HG03108 (cell line): ENCODE results near the gene ADGRG7.

Experiments
- ATAC-seq: cut with Tn5 transposase; IDR thresholded peaks from one replicate; pipeline ENCODE4 v1.9.1; 2021; ENCODE audit warnings: moderate library complexity; ENCODE audit not compliant: unreplicated experiment

ADGRG7 gene

GRCh38 chr3:100697172-100697571 is 87.8 kb downstream of the ADGRG7 start:
- ATAC-seq, result no peak

- no peak for ATAC-seq
These were observed 88.4 kb downstream of the ADGRG7 start for GRCh38 chr3:100697723-100698285.

- no peak for ATAC-seq
These were observed 89.3 kb downstream of the ADGRG7 start for GRCh38 chr3:100698736-100699135.

- no peak for ATAC-seq
These were observed 91.3 kb downstream of the ADGRG7 start for GRCh38 chr3:100700708-100701107.

GRCh38 chr3:100702082-100702979 is 92.9 kb downstream of the ADGRG7 start:
- no peak for ATAC-seq

GRCh38 chr3:100702980-100703345 is 93.6 kb downstream of the ADGRG7 start:
- no peak for ATAC-seq

GRCh38 chr3:100703865-100704264 is 94.5 kb downstream of the ADGRG7 start:
- ATAC-seq, result no peak

- no peak for ATAC-seq
These were observed 97.0 kb downstream of the ADGRG7 start for GRCh38 chr3:100706365-100706764.

GRCh38 chr3:100708644-100708988 is 99.2 kb downstream of the ADGRG7 start:
- ATAC-seq, result no peak

- peak; percentile 94 for ATAC-seq
These were observed 99.8 kb downstream of the ADGRG7 start, which contains the start of gene TFG for GRCh38 chr3:100708989-100709841. Gene TFG (plus strand): TSS chr3:100709494. CDS start chr3:100713686, 4,192 bp downstream.

- ATAC-seq, result no peak
These were observed 100.5 kb downstream of the ADGRG7 start for GRCh38 chr3:100709842-100710260.

GRCh38 chr3:100710261-100710968 is 101.0 kb downstream of the ADGRG7 start:
- ATAC-seq, result peak; percentile 26

- no peak for ATAC-seq
These were observed 105.8 kb downstream of the ADGRG7 start for GRCh38 chr3:100715176-100715575.

GRCh38 chr3:100717063-100717462 is 107.7 kb downstream of the ADGRG7 start:
- ATAC-seq, result no peak

GRCh38 chr3:100717637-100718487 is 108.5 kb downstream of the ADGRG7 start:
- no peak for ATAC-seq

- ATAC-seq, result no peak
These were observed 109.7 kb downstream of the ADGRG7 start for GRCh38 chr3:100719136-100719535.

- ATAC-seq, result no peak
These were observed 111.0 kb downstream of the ADGRG7 start for GRCh38 chr3:100720426-100720825.

- no peak for ATAC-seq
These were observed 116.6 kb downstream of the ADGRG7 start for GRCh38 chr3:100725935-100726513.

GRCh38 chr3:100726706-100727105 is 117.3 kb downstream of the ADGRG7 start:
- no peak for ATAC-seq

- peak; percentile 59 for ATAC-seq
These were observed 121.1 kb downstream of the ADGRG7 start for GRCh38 chr3:100730524-100730923.
